Prostate gland (tissue), 2 donors: ENCODE data around the gene MANSC1.

Source experiments
- CTCF ChIP-seq, 4 experiments: fragments of 200-600 bp in 2 of 4; fragments of 450-650 bp in 2 of 4; sonication (generic) in 2 of 4; IDR thresholded peaks; 1 replicate in 3 of 4; 2 replicates in 1 of 4; pipeline ENCODE4 v1.5.1; 2016 to 2019; ENCODE audit warnings: antibody characterized with exemption in 4 of 4, mild to moderate bottlenecking in 2 of 4, moderate library complexity in 2 of 4
- POLR2A ChIP-seq: fragments of 450-650 bp; IDR thresholded peaks from one replicate; pipeline ENCODE4 v1.6.1; 2016; ENCODE audit warnings: antibody characterized with exemption, mild to moderate bottlenecking
- POLR2AphosphoS5 ChIP-seq: sonication (generic); formaldehyde crosslinking; IDR thresholded peaks from one replicate; pipeline ENCODE4 v1.6.1; 2017; ENCODE audit warnings: antibody characterized with exemption

- no peak for TF ChIP-seq POLR2AphosphoS5
- no peak for TF ChIP-seq CTCF (IDR thresholded peaks at IDR 0.05)
- TF ChIP-seq POLR2A, result no peak
These were observed 52.7 kb downstream of the MANSC1 start for GRCh38 chr12:12297201-12297830.
